ENCODE measurements around the gene FANCE. TPM values are rescaled to one million over a fixed set of nuclear protein-coding genes. Genes with fewer than 3 reads are reported as not detected.

The FANCE gene
- total RNA-seq, 1 experiment from 2014 or later, result 13.3 TPM

- no TSS peak for BruUV-seq (replicated peaks)
- POLR2A ChIA-PET, result interaction anchor here (0.6 to 0.8 kb wide), 2 partner anchors 12 to 48 kb away, joined by 3 to 4 read pairs; no protein-coding TSS in a partner anchor
These were observed 32.7 kb upstream of the FANCE start for GRCh38 chr6:35419417-35419816.

GRCh38 chr6:35419961-35420360 is 32.2 kb upstream of the FANCE start:
- Mint-ChIP-seq H3K27ac (ENCODE audit: low read depth, unreplicated experiment) (no peak overlapping the region), H3K4me3 (ENCODE audit: unreplicated experiment) (no peak overlapping the region), H3K27me3 (ENCODE audit: insufficient read depth, unreplicated experiment) (no peaks in the 10 kb centered on the region), H3K36me3 (ENCODE audit: insufficient read depth, unreplicated experiment) (peaks cover 21% of the 10 kb centered on the region), H3K9me3 (ENCODE audit: unreplicated experiment) (no peaks in the 10 kb centered on the region), H3K4me1 (ENCODE audit: insufficient read depth, unreplicated experiment) (peaks cover 4% of the 10 kb centered on the region)
- intact Hi-C loops (cut with micrococcal nuclease), result no loop called here
- no peak for DNase-seq (ENCODE audit: unreplicated experiment)
- POLR2A ChIA-PET, result interaction anchor here (0.6 kb wide), 1 partner anchor 11 kb away, joined by 3 read pairs; no protein-coding TSS in a partner anchor
- TF ChIP-seq CTCF (IDR thresholded peaks at IDR 0.05; ENCODE audit: unreplicated experiment), result no peak
- CTCF ChIA-PET, result interaction anchor here (1.0 to 1.6 kb wide), 4 partner anchors 12 to 48 kb away, joined by 3 to 5 read pairs (median 4); partner anchors contain the start of gene RPL10A
- no TSS peak for BruUV-seq (replicated peaks)

More at GRCh38 chr6:35419417-35419816, 32.7 kb upstream of the FANCE start:
- no peak for DNase-seq (ENCODE audit: unreplicated experiment)
- Mint-ChIP-seq H3K4me3 (ENCODE audit: unreplicated experiment) (no peak overlapping the region), H3K27ac (ENCODE audit: low read depth, unreplicated experiment) (no peak overlapping the region), H3K36me3 (ENCODE audit: insufficient read depth, unreplicated experiment) (peaks cover 21% of the 10 kb centered on the region), H3K27me3 (ENCODE audit: insufficient read depth, unreplicated experiment) (no peaks in the 10 kb centered on the region), H3K4me1 (ENCODE audit: insufficient read depth, unreplicated experiment) (peaks cover 4% of the 10 kb centered on the region), H3K9me3 (ENCODE audit: unreplicated experiment) (no peaks in the 10 kb centered on the region)
- intact Hi-C loops (cut with micrococcal nuclease), result no loop called here
- CTCF ChIA-PET, result interaction anchor here (0.6 to 1.6 kb wide), 5 partner anchors 10 to 48 kb away, joined by 3 to 5 read pairs (median 4); partner anchors contain the start of gene RPL10A
- TF ChIP-seq CTCF (IDR thresholded peaks at IDR 0.05; ENCODE audit: unreplicated experiment), result no peak

GRCh38 chr6:35425284-35425683 is 26.9 kb upstream of the FANCE start:
- TF ChIP-seq CTCF (IDR thresholded peaks at IDR 0.05; ENCODE audit: unreplicated experiment), result no peak
- peak; percentile 56 for DNase-seq (ENCODE audit: unreplicated experiment)
- H3K4me3 Mint-ChIP-seq (ENCODE audit: unreplicated experiment), result no peak overlapping the region
- ChIA-PET POLR2A (no interaction called here), CTCF (no interaction called here)
- no peaks in the 10 kb centered on the region for H3K4me1 Mint-ChIP-seq (ENCODE audit: insufficient read depth, unreplicated experiment)
- intact Hi-C loops (cut with micrococcal nuclease), result no loop called here
- no TSS peak for BruUV-seq (replicated peaks)
- peaks cover 20% of the 10 kb centered on the region for H3K36me3 Mint-ChIP-seq (ENCODE audit: insufficient read depth, unreplicated experiment)
- H3K27ac Mint-ChIP-seq (ENCODE audit: low read depth, unreplicated experiment), result no peak overlapping the region
- no peaks in the 10 kb centered on the region for H3K27me3 Mint-ChIP-seq (ENCODE audit: insufficient read depth, unreplicated experiment)
- no peaks in the 10 kb centered on the region for H3K9me3 Mint-ChIP-seq (ENCODE audit: unreplicated experiment)

- no peak for TF ChIP-seq CTCF (IDR thresholded peaks at IDR 0.05; ENCODE audit: unreplicated experiment)
- no peaks in the 10 kb centered on the region for H3K9me3 Mint-ChIP-seq (ENCODE audit: unreplicated experiment)
- ChIA-PET CTCF (no interaction called here), POLR2A (no interaction called here)
- H3K27me3 Mint-ChIP-seq (ENCODE audit: insufficient read depth, unreplicated experiment), result no peaks in the 10 kb centered on the region
- intact Hi-C loops (cut with micrococcal nuclease), result no loop called here
- DNase-seq (ENCODE audit: unreplicated experiment), result no peak
- no peak overlapping the region for H3K4me3 Mint-ChIP-seq (ENCODE audit: unreplicated experiment)
- H3K36me3 Mint-ChIP-seq (ENCODE audit: insufficient read depth, unreplicated experiment), result peaks cover 18% of the 10 kb centered on the region
- H3K4me1 Mint-ChIP-seq (ENCODE audit: insufficient read depth, unreplicated experiment), result no peaks in the 10 kb centered on the region
- BruUV-seq (replicated peaks), result no TSS peak
- no peak overlapping the region for H3K27ac Mint-ChIP-seq (ENCODE audit: low read depth, unreplicated experiment)
These were observed 26.1 kb upstream of the FANCE start for GRCh38 chr6:35426074-35426473.
